Caco-2 (cell line): ENCODE data around the gene ZFHX3. TPM values are rescaled to one million over a fixed set of nuclear protein-coding genes. Genes with fewer than 3 reads are reported as not detected.

Source experiments
- BruUV-seq: library from RNA; stranded (reverse); fragments of 400-500 nt; replicated peaks from 2 replicates; lab custom pipeline; 2021; lab: Mats Ljungman, UMichigan
- CTCF ChIA-PET: fragments of 300-600 bp; sonication (Branson Sonifier 250); formaldehyde crosslinking; loops from one replicate; lab custom pipeline; 2022; ENCODE audit warnings: antibody characterized with exemption; lab: Charles Lee
- POLR2A ChIA-PET: fragments of 300-600 bp; sonication (Branson Sonifier 250); formaldehyde crosslinking; loops from one replicate; lab custom pipeline; 2022; ENCODE audit warnings: antibody characterized with exemption; lab: Charles Lee
- DNase-seq, 2 experiments: peaks; one replicate each; pipeline versions ENCODE4 v3.0.0 to v3.0.0-alpha.2; 2020 to 2022
- H3K27me3 ChIP-seq: replicated peaks from 2 replicates; pipeline ENCODE4 v1.6.0; 2011; ENCODE audit warnings: low read length; ENCODE audit not compliant: control insufficient read depth, insufficient read depth
- H3K36me3 ChIP-seq: 2 replicates; pipeline ENCODE4 v1.5.1; 2011; ENCODE audit warnings: low read length; ENCODE audit not compliant: control insufficient read depth, insufficient read depth
- H3K4me1 ChIP-seq: fragments of 250-450 bp; sonication (Bioruptor Pico); 2 replicates; pipeline ENCODE4 v1.5.1; 2020; ENCODE audit warnings: mild to moderate bottlenecking
- H3K4me3 ChIP-seq: 2 replicates; pipeline ENCODE4 v1.5.1; 2011; ENCODE audit warnings: low read depth, mild to moderate bottlenecking, control low read depth, low read length
- H3K9me3 ChIP-seq: fragments of 250-450 bp; sonication (Bioruptor Pico); 2 replicates; pipeline ENCODE4 v1.5.1; 2020; ENCODE audit warnings: mild to moderate bottlenecking, moderate library complexity
- H3K27ac Mint-ChIP-seq: one replicate; pipeline ENCODE4 v1.8.0; 2022; ENCODE audit warnings: mixed read lengths; ENCODE audit not compliant: unreplicated experiment
- H3K27me3 Mint-ChIP-seq: one replicate; pipeline ENCODE4 v1.8.0; 2022; ENCODE audit warnings: mixed read lengths; ENCODE audit not compliant: insufficient read depth, unreplicated experiment
- H3K36me3 Mint-ChIP-seq: one replicate; pipeline ENCODE4 v1.8.0; 2022; ENCODE audit warnings: mild to moderate bottlenecking, mixed read lengths; ENCODE audit not compliant: insufficient read depth, unreplicated experiment
- H3K4me1 Mint-ChIP-seq: one replicate; pipeline ENCODE4 v1.8.0; 2022; ENCODE audit warnings: low read depth, mixed read lengths; ENCODE audit not compliant: unreplicated experiment
- H3K4me3 Mint-ChIP-seq: one replicate; pipeline ENCODE4 v1.8.0; 2022; ENCODE audit warnings: mild to moderate bottlenecking, moderate library complexity, mixed read lengths; ENCODE audit not compliant: unreplicated experiment
- H3K9me3 Mint-ChIP-seq: one replicate; pipeline ENCODE4 v1.8.0; 2022; ENCODE audit warnings: mixed read lengths; ENCODE audit not compliant: unreplicated experiment
- CTCF ChIP-seq, 2 experiments: fragments of 200-600 bp in 1 of 2; IDR thresholded peaks; 1 replicate in 1 of 2; 2 replicates in 1 of 2; pipeline versions ENCODE4 v1.5.1 to v1.8.0; 2011 to 2022; ENCODE audit warnings: antibody characterized with exemption in 1 of 2, control low read depth in 1 of 2, inconsistent platforms in 1 of 2, low read depth in 1 of 2, low read length in 1 of 2, mild to moderate bottlenecking in 1 of 2, moderate library complexity in 1 of 2; ENCODE audit not compliant: insufficient read depth in 1 of 2, severe bottlenecking in 1 of 2, unreplicated experiment in 1 of 2
- intact Hi-C: fragments of 100-400 bp; cut with micrococcal nuclease; formaldehyde crosslinking; loops from one replicate; pipeline ENCODE4 v1.10.0; 2022; ENCODE audit not compliant: unreplicated experiment
- total RNA-seq: library from RNA; stranded (reverse); gene quantifications from 2 replicates; pipeline ENCODE4 v1.2.3, GENCODE V29; 2022

The ZFHX3 gene
- total RNA-seq, 1 experiment from 2014 or later = 39.9 TPM

DNA sequence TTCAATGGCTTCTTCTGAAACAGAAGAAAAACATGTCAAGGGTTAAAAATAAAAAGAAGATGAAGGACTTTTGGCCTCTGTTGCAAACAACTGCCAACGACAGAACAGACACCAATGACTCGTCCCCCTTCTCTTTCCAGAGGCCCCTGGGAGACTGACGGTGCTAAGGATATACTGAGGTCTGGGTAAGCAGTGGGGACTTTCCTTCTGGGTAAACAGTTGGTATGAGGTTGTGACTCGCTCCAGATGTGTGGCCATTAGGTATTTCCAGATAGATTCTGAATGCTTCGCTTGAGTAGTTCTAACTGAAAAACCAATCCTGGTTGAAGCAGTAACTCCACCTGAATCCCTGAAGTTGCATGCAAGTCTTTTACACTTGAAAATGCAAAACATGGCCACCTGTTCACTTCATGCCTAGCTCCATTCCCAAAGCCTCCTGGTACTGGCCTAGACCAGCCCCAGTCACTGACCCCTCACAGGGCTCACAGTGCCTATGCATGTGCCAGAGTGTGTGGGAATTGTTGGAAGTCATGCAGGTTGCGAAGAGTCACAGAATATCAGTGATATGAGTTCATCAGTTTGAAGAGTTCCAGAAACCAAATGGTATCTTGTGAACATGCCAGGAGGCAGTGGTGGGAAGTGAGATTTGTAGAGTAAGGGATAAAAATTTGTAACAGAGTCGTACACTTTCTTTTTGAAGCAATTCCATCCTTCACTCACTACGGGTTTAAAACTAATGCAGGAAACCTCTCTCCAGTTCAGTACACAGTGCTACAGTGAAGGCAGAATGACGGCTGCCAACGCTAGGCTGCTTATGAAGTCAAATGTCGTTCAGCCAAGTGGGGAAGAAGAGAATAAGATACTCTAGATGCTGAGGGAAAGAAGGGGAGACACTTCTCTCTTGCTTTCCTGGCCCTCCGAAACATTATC lies 217.8 kb downstream of the ZFHX3 start:
- Histone ChIP-seq H3K27me3 (no peaks in the 10 kb centered on the region), H3K4me3 (no peak overlapping the region), H3K36me3 (no peaks in the 10 kb centered on the region), H3K9me3 (no peaks in the 10 kb centered on the region), H3K4me1 (peaks cover 17% of the 10 kb centered on the region)
- ChIA-PET CTCF (no interaction called here), POLR2A (no interaction called here)
- Mint-ChIP-seq H3K36me3 (peaks cover 33% of the 10 kb centered on the region), H3K27ac (no peak overlapping the region), H3K9me3 (no peaks in the 10 kb centered on the region), H3K4me3 (no peak overlapping the region), H3K27me3 (no peaks in the 10 kb centered on the region), H3K4me1 (no peaks in the 10 kb centered on the region)
- intact Hi-C loops = loop anchor here (5.0 to 10.0 kb wide), 3 partner anchors 105 to 585 kb away; no protein-coding TSS in a partner anchor
- no TSS peak for BruUV-seq
- TF ChIP-seq CTCF (IDR thresholded peaks at IDR 0.05; ENCODE audit: insufficient read depth in 1 of 2, low read depth in 1 of 2, low read length in 1 of 2, severe bottlenecking in 1 of 2, unreplicated experiment in 1 of 2) = no peak
- no peak for DNase-seq

DNA sequence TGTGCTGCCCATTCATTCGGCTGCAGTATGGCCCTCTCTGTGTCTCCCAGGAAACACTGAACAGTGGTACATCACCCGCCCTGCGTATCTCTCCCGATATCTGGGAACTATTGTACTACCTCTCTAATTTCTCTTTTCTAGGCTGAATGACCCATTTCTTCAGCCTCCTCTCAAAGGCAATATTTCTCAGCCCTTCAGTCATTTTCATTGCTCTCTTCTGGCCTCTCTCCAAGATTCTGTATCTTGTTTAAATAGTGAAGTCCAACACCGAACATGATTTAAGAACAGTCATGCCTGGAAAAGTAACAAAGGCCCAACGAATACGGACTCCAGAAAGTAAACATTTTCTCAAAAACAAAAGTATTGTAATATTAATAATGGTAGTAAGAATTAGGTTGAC lies 220.1 kb downstream of the ZFHX3 start:
- Histone ChIP-seq H3K36me3 (no peaks in the 10 kb centered on the region), H3K9me3 (no peaks in the 10 kb centered on the region), H3K27me3 (no peaks in the 10 kb centered on the region), H3K4me1 (peaks cover 3% of the 10 kb centered on the region), H3K4me3 (no peak overlapping the region)
- no peak for TF ChIP-seq CTCF (IDR thresholded peaks at IDR 0.05; ENCODE audit: insufficient read depth in 1 of 2, low read depth in 1 of 2, low read length in 1 of 2, severe bottlenecking in 1 of 2, unreplicated experiment in 1 of 2)
- no TSS peak for BruUV-seq
- Mint-ChIP-seq H3K27me3 (no peaks in the 10 kb centered on the region), H3K9me3 (no peaks in the 10 kb centered on the region), H3K27ac (no peak overlapping the region), H3K4me3 (no peak overlapping the region), H3K36me3 (peaks cover 38% of the 10 kb centered on the region), H3K4me1 (no peaks in the 10 kb centered on the region)
- DNase-seq = no peak
- intact Hi-C loops = no loop called here
- POLR2A ChIA-PET = no interaction called here
- CTCF ChIA-PET = no interaction called here

DNA sequence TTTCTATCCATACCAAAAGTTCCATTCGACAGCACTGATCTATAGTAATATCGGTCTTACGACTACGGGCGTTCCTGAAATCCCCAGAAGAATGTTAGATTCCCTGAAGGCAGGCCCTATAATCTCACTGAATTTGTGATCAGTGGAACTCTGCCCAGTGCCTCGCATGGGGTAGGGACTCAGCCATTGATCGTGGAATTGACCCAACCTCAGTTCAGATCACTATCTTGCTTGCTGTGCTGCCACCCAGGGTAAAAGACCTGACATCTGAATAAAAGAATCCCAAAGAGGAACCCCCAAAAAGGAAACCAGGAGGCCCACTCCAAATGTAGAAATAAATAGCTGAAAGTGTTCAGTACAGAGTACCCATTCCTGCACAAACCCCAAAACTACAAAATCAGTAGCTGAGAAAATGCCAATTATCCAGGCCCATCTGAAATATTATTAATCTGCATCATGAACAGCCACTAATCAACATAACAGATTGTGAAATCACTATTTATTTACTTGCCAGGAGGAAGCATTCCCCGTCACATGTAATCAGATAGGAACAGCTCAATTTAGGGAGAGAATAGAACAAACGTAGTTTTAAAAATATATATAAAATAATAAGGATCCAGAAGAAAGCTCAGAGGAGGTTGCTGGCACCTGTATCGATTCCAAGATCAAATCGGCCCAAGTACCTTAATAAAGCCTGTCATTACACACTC lies 221.9 kb downstream of the ZFHX3 start:
- Mint-ChIP-seq H3K36me3 (peaks cover 40% of the 10 kb centered on the region), H3K4me3 (no peak overlapping the region), H3K27ac (no peak overlapping the region), H3K27me3 (no peaks in the 10 kb centered on the region), H3K9me3 (no peaks in the 10 kb centered on the region), H3K4me1 (no peaks in the 10 kb centered on the region)
- Histone ChIP-seq H3K27me3 (no peaks in the 10 kb centered on the region), H3K36me3 (no peaks in the 10 kb centered on the region), H3K9me3 (no peaks in the 10 kb centered on the region), H3K4me1 (no peaks in the 10 kb centered on the region), H3K4me3 (no peak overlapping the region)
- POLR2A ChIA-PET = no interaction called here
- CTCF ChIA-PET = no interaction called here
- no TSS peak for BruUV-seq
- DNase-seq = no peak
- no peak for TF ChIP-seq CTCF (IDR thresholded peaks at IDR 0.05; ENCODE audit: insufficient read depth in 1 of 2, low read depth in 1 of 2, low read length in 1 of 2, severe bottlenecking in 1 of 2, unreplicated experiment in 1 of 2)
- intact Hi-C loops = no loop called here
